HEK293 (cell line): ENCODE measurements around the gene MAMDC2.

ENCODE experiments used
- CTCF ChIP-seq: fragments of 450-650 bp; formaldehyde crosslinking; IDR thresholded peaks from 2 replicates; pipeline ENCODE4 v1.5.1; 2016; ENCODE audit warnings: missing biosample characterization, missing genetic modification characterization
- INSM2 ChIP-seq: fragments of 450-650 bp; formaldehyde crosslinking; IDR thresholded peaks from 2 replicates; pipeline ENCODE4 v1.5.1; 2016; ENCODE audit warnings: missing biosample characterization, missing genetic modification characterization

DNA sequence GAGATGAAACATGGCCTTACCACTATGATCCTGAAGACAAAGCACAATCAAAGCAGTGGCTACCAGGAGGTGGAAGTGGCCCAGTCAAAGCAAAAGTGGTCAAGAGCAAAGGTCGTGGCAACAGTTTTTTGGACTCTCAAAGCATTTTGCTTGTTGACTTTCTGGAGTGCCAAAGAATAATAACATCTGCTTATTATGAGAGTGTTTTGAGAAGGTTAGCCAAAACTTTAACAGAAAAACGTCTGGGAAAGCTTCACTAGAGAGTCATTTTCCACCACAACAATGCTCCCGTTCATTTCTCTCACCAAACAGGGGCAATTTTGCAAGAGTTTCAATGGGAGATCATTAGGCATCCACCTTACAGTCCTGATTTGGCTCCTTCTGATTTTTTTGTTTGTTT is 33.6 kb upstream of the MAMDC2 start:
- TF ChIP-seq CTCF (tag by site-specific recombination): no peak
- TF ChIP-seq INSM2: no peak
